ENCODE measurements around the gene GPR78.
"Not testable (repeated sequence)": the region's sequence is repeated elsewhere in the genome, so short reads cannot be mapped to it uniquely, and the experiment has no call there.

GPR78 gene

GRCh38 chr4:8621135-8621534, 40.9 kb downstream of the GPR78 start:
- not testable (repeated sequence) for H3K79me2 ChIP-seq (ENCODE audit: control insufficient read depth, insufficient read depth, low read length, unreplicated experiment); H3K36me3 ChIP-seq (ENCODE audit: insufficient read depth, low read length); H3K4me3 ChIP-seq (ENCODE audit: low read depth, low read length); H2AFZ ChIP-seq (ENCODE audit: low read length, unreplicated experiment); H3K4me1 ChIP-seq (ENCODE audit: control insufficient read depth, insufficient read depth, low read length, unreplicated experiment); H3K27ac ChIP-seq (ENCODE audit: low read depth, low read length); H3K27me3 ChIP-seq (ENCODE audit: insufficient read depth, low read length)

DNA sequence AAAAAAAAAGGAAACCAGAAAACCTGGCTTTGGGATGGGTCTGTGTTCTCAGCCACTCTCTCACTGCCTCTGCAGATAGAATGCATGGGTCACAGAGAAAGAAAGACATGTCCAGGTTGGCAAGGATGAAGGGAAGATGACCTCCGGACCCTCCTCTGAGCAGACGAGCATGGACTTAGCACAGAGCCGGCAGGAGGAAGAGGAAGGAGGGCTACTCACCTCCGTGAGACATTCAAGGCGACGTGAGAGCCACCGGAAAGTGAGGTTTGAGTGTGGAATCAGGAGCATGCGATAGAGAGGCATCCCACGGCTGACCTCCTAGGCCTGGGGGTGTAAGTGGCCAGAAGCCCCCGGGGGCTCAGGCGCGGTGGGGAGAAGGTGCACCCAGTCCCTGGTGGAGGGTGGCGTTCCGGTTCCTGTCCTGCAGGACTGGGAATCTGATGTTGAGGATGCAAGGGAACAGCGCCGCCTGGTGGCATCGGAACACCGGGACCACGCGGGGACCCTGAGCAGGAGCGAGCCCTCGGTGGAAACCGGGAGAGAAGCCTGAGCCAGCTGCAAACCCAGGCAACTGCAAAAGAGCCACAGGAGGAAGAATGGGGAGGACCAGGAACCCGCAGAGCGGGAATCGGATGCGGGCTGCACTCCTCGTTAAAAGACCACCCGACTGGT, 44.5 kb downstream of the GPR78 start:
- H2AFZ ChIP-seq (ENCODE audit: low read length, unreplicated experiment); H3K79me2 ChIP-seq (ENCODE audit: control insufficient read depth, insufficient read depth, low read length, unreplicated experiment); H3K36me3 ChIP-seq (ENCODE audit: insufficient read depth, low read length); H3K4me3 ChIP-seq (ENCODE audit: low read depth, low read length); H3K4me1 ChIP-seq (ENCODE audit: control insufficient read depth, insufficient read depth, low read length, unreplicated experiment); H3K27me3 ChIP-seq (ENCODE audit: insufficient read depth, low read length); H3K27ac ChIP-seq (ENCODE audit: low read depth, low read length): not testable (repeated sequence)

DNA sequence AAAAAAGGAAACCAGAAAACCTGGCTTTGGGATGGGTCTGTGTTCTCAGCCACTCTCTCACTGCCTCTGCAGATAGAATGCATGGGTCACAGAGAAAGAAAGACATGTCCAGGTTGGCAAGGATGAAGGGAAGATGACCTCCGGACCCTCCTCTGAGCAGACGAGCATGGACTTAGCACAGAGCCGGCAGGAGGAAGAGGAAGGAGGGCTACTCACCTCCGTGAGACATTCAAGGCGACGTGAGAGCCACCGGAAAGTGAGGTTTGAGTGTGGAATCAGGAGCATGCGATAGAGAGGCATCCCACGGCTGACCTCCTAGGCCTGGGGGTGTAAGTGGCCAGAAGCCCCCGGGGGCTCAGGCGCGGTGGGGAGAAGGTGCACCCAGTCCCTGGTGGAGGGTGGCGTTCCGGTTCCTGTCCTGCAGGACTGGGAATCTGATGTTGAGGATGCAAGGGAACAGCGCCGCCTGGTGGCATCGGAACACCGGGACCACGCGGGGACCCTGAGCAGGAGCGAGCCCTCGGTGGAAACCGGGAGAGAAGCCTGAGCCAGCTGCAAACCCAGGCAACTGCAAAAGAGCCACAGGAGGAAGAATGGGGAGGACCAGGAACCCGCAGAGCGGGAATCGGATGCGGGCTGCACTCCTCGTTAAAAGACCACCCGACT, 50.2 kb downstream of the GPR78 start:
- H3K36me3 ChIP-seq (ENCODE audit: insufficient read depth, low read length); H2AFZ ChIP-seq (ENCODE audit: low read length, unreplicated experiment); H3K79me2 ChIP-seq (ENCODE audit: control insufficient read depth, insufficient read depth, low read length, unreplicated experiment); H3K4me1 ChIP-seq (ENCODE audit: control insufficient read depth, insufficient read depth, low read length, unreplicated experiment); H3K27me3 ChIP-seq (ENCODE audit: insufficient read depth, low read length); H3K27ac ChIP-seq (ENCODE audit: low read depth, low read length); H3K4me3 ChIP-seq (ENCODE audit: low read depth, low read length): not testable (repeated sequence)

DNA sequence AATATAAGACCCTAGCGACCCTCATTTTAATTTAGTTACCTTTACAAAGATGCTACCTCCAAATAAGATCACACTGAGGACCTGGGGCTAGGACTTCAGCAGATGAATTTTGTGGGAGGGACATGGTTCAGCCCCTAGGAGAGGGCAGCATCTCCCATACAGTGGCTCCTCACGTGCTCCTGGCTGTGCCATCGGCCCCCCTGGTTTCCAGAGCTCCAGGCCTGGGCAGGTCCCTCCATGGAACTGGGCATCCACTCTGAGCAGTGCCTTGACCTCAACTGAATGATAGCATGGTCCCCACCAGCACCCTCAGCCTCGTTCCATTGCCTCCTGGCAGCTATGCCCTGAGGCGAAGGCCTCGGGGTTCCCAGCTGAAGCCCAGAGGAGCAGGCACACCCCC, 51.7 kb downstream of the GPR78 start:
- not testable (repeated sequence) for H3K27ac ChIP-seq (ENCODE audit: low read depth, low read length); H3K27me3 ChIP-seq (ENCODE audit: insufficient read depth, low read length); H2AFZ ChIP-seq (ENCODE audit: low read length, unreplicated experiment); H3K79me2 ChIP-seq (ENCODE audit: control insufficient read depth, insufficient read depth, low read length, unreplicated experiment); H3K36me3 ChIP-seq (ENCODE audit: insufficient read depth, low read length); H3K4me1 ChIP-seq (ENCODE audit: control insufficient read depth, insufficient read depth, low read length, unreplicated experiment); H3K4me3 ChIP-seq (ENCODE audit: low read depth, low read length)

DNA sequence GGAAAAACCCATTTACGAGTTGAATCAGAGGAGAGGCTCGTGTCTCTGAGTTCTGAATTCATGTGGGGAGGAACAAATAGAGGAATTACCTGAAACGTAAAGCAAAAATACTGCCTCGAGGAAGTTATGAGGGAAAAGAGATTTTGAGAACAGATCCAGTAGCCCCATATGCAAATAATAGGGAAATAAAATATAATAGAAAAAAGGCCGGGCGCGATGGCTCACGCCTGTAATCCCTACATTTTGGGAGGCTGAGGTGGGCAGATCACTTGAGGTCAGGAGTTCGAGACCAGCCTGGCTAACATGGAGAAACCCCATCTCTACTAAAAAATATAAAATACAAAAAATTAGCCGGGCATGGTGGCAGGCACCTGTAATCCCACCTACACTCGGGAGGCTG, 54.6 kb downstream of the GPR78 start:
- not testable (repeated sequence) for H3K4me3 ChIP-seq (ENCODE audit: low read depth, low read length); H3K36me3 ChIP-seq (ENCODE audit: insufficient read depth, low read length); H3K27ac ChIP-seq (ENCODE audit: low read depth, low read length); H3K4me1 ChIP-seq (ENCODE audit: control insufficient read depth, insufficient read depth, low read length, unreplicated experiment); H2AFZ ChIP-seq (ENCODE audit: low read length, unreplicated experiment); H3K79me2 ChIP-seq (ENCODE audit: control insufficient read depth, insufficient read depth, low read length, unreplicated experiment)
- peaks cover 14% of the 10 kb centered on the region for H3K27me3 ChIP-seq (ENCODE audit: insufficient read depth, low read length)

GRCh38 chr4:8635897-8636554, 55.8 kb downstream of the GPR78 start:
- not testable (repeated sequence) for H3K4me1 ChIP-seq (ENCODE audit: control insufficient read depth, insufficient read depth, low read length, unreplicated experiment); H2AFZ ChIP-seq (ENCODE audit: low read length, unreplicated experiment); H3K27ac ChIP-seq (ENCODE audit: low read depth, low read length); H3K36me3 ChIP-seq (ENCODE audit: insufficient read depth, low read length); H3K4me3 ChIP-seq (ENCODE audit: low read depth, low read length); H3K79me2 ChIP-seq (ENCODE audit: control insufficient read depth, insufficient read depth, low read length, unreplicated experiment)
- peaks cover 20% of the 10 kb centered on the region for H3K27me3 ChIP-seq (ENCODE audit: insufficient read depth, low read length)

Data from ACC112 (cell line).